Retina (tissue), 1 donor: ENCODE measurements around the gene KRT14.
"Not testable (repeated sequence)": the region's sequence is repeated elsewhere in the genome, so short reads cannot be mapped to it uniquely, and the experiment has no call there.

Experiments
- DNase-seq: peaks from one replicate; pipeline ENCODE4 v3.0.0-alpha.2; 2016

The KRT14 gene

DNA sequence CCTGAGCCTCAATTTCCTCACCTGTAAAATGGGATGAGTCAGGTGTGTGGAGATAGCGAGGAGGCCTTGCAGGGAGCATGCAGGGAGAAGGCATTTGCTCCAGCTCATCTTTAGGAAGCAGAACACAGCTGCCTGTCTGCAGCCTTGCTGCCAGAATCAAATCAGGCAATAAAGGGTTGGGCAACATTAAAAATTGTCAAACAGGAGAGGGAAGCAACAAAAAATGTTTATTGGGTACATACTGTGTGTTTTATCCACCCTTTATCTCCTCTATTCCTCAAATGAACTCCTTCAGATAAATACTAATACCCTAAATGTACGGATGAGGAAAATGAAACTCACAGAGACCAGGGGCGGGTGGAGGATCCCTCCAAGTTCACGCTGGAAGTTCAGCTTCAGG is 13.6 kb upstream of the KRT14 start:
- DNase-seq = no peak

DNA sequence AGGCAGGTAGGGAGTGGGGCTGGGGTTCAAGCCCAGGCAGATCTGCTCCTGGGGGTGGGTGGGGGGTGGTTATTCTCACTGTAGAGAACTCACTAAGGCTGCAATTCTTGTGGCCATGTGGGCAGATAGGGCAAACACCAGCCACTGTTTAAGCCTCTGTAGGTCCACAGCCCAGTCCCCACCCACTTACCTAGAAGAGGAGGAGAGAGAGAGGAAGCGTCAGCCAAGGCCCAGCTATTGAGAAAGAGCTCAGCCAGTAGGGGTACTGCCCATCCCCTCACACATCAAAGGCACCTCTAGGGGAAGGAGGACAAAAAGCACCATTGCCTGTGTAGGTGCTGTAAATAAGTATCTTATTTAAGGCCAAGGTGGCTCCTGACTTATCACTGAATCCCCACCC is 13.0 kb upstream of the KRT14 start:
- DNase-seq = no peak

DNA sequence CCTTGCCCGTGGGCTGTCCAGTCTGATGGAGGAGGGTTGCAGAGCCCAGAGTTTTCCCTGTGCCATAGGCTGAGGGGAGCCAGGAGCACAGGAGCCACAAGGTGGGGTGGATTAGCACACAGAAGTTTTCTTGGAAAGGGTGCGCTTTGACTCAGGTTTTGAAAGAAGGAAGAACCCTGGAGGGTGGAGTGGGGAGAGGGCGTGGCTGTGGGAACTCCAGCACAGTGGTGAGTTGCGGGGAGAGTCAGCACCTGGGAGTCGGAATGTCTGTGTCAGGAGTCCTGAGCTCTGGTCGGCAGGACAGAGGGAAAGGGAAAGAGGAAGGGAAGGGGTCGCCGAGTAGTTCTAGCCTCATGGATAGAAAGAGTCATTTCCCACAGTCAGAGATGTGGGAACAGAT is 8.9 kb upstream of the KRT14 start:
- DNase-seq = no peak

DNA sequence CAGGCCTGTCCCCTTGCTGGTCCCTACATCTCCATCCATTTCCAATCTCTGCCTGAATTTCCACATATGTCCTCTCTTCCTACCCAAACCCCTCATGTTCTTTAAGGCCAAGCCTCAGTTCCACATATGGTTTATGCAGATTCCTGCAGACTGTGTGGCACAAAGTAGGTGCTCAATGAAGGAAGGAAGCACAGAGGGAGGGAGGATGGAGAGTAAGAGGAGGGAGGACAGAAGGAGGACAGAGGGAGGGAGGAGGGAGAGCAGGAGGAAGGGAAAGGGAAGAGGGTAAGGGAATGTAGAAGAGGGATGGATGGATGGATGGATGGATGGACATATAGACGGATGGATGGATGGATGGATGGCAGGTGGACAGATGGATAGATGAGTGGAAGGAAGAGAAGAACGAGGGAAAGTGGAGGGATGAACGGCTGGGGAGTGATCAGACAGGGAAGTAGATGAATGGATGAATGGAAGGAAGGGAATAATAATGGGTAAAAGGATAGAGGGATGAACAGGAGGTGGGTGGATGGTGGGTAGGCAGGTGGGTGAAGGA is 7.7 kb upstream of the KRT14 start:
- DNase-seq = no peak

DNA sequence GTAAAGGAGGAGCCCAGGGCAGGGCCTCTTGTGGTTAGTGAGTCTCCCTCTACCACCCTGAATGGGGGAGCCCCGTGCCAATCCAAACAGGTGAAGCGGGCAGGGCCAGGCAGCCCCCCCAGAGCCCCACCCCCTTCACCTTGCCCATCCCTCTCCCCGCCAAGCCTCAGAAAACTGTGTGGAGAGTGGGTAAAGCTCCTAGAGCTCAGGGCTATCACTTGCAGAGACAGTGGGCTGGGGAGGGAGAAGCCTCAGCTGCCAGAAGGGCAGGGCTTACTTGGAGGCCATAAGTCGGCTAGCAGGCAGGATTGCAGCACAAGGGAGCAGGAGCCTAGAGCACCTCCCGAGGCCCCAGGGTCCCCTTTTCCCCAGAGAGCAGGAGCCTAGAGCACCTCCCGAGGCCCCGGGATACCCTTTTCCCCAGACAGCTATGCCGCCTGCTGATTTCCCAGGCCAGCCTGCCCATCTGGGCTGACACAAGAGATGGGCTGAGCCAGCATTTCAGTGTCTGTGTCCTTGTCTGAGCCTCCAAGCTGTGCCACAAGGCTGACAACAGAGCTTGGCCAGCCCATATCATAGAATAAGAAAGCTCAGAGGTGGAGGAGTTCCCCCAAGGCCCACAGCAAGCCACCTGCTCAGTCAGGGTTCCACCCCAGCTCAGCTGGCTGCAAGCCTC is 6.7 kb upstream of the KRT14 start:
- no peak for DNase-seq

DNA sequence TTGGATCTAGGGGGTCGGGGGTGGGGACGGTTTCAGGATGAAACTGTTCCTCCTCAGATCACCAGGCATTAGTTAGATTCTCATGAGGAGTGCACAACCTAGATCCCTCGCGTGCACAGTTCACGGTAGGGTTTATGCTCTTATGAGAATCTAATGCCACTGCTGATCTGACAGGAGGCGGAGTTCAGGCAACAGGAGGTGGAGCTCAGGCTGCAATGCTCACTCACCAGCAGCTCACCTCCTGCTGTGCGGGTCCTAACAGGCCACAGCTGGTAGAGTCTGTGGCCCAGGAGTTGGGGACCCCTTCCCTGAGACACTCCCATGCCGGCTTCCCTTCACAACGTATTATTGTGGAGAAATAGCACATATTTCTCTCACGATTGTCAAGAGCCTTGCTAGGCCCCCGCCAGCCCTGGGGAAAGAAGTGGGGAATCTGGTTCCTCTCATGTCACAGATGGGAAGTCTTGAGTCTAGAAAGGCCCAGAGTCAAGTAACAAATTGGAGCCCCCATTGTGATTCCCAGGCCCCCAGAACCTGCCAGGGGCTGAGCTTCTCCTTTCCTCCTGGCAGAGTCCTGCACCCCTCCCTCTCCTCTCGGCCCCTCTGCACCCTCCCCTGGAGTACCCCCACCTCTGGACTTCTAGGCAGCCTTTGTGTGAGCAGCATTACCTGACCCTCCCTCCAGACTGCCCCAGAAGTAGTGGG is 6.1 kb upstream of the KRT14 start:
- DNase-seq = no peak

DNA sequence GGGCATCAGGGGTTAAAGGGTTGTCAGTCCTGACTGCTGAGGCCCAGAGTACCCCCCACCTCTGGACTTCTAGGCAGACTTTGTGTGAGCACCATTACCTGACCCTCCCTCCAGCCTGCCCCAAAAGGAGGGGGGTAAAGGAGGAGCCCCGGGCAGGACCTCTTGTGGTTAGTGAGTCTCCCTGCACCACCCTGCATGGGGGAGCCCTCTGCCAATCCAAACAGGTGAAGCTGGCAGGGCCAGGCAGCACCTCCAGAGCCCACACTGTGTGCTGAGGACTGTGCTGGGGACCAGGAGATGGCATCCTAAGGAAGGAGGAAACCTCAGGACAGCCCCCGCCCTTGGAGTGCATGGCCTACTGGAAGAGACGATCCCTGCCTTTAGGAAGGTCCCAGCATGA is 2.6 kb upstream of the KRT14 start:
- DNase-seq = no peak

DNA sequence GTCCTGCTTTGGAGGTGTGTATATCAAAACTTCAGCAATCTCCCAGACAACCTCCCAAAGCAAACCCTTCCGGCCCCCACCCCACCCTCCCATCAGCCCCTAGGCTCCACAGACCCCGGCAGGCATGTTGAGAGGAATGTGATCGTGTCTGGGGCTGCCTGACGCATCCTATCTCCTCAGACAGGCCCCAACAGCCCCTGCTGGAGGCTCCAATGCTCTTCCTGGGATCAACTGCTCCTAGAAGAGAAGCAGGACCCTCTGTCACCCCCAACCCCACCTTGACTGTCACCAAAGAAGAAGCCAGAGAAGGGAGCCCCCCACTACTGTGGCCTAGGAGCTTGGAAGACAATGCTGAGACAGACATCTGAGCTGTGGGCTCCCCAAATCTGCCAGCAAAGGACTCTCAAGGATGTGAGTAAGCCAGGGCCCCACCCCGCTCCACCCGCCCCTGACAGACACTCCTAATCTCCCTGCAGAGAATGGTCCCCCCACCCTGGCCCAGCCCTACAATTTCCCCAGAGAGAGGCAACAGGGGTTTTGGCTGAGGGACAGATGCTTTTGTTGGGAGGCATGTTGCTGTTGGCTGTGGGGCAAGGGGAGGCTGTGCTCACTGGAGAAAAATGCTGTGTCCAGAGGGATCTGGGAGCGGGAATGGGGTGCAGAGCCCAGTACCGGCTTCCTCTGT is 1.6 kb upstream of the KRT14 start:
- DNase-seq = no peak

DNA sequence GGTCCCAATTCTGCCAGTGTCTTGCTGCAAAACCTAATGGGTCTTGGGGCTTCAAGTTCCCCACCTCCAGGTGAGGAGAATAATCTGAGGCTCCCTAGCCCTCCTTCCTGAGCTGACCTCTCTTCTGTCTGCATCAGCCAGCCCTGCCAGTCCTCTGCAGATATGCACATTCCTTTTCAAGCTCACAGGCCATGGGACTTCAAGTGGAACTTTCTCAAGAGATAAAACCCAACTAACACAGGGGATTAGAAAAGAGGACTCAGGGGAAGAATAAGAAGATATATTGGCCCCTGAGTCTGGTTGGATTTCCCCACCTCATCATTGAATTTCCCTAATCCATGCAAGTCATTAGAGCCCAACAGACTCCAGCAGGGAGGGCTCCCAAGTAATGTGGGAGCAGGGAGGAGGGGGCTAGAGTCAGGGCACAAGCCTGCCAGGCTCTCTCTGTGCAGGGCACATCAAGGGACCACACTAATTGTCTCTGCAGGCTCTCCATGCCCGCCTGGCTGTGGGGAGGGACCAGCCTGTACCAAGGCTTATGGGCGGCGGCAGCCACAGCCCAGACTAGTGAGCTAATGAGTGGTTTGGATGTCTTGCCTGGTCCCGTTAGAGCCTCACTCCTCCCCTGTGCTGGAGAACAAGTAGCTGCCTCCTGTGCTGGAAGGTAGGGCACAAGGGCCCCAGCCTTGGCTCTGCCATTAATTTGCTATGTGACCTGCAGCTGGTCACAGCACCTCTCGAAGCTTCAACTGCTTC is 1.2 kb downstream of the KRT14 start:
- DNase-seq = no peak

DNA sequence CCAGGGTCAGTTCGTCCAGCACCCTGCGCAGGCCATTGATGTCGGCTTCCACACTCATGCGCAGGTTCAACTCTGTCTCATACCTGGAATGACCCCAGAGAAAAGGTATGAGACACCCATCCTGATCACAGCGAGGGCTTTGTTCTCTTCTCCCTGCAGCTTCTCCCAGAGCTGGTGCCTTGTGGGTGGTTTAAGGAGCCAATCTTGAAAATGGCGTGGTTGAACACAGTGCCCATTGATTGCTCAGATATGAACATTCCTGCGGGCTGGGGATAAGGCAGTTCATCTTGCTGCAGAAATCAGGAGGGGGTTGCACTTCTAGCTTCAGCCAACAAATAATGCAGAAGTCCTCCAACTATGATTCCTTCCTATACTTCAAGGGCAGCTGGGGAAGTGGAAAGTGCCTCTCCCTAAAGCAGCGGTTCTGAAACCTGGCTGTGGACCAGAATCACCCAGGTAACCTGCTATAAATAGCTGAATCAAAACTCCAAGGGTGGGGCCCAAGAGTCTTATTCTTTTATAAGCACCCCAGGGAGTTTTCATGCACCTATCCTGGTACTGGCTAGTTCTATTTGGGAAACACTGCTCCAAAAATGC is 2.3 kb downstream of the KRT14 start:
- DNase-seq = not testable (repeated sequence)

DNA sequence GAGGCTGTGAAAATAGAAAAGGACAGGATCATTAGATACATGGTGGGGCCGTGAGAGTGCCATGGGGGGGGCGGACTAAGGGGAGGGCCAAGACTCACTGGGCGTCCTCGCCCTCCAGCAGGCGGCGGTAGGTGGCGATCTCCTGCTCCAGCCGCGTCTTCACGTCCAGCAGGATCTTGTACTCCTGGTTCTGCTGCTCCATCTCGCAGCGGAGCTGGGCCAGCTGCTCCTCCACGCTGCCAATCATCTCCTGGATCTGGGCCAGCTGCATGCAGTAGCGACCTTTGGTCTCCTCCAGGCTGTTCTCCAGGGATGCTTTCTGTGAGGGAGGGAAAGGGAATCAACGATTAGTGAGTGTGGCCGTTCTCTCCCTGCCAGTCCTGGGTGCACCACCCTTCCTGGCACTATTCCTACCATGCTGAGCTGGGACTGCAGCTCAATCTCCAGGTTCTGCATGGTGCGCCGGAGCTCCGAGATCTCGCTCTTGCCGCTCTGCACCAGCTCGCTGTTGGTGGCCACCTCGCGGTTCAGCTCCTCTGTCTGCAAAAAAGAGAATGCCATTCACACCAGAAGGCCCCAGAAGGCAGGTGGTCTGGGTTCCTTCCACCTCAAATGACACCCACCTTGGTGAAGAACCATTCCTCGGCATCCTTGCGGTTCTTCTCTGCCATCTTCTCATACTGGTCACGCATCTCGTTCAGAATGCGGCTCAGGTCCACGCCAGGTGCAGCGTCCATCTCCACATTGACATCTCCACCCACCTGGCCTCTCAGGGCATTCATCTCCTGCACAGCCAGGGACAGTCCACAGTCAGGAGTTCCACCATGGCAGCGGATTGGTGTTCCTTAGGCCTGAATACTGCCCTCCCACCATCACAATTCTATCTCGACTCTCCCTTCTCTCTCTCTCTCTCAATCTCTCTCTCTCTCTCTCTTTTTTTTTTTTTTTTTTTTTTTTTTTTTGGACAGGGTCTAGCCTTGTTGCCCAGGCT is 3.3 kb downstream of the KRT14 start:
- DNase-seq = no peak

DNA sequence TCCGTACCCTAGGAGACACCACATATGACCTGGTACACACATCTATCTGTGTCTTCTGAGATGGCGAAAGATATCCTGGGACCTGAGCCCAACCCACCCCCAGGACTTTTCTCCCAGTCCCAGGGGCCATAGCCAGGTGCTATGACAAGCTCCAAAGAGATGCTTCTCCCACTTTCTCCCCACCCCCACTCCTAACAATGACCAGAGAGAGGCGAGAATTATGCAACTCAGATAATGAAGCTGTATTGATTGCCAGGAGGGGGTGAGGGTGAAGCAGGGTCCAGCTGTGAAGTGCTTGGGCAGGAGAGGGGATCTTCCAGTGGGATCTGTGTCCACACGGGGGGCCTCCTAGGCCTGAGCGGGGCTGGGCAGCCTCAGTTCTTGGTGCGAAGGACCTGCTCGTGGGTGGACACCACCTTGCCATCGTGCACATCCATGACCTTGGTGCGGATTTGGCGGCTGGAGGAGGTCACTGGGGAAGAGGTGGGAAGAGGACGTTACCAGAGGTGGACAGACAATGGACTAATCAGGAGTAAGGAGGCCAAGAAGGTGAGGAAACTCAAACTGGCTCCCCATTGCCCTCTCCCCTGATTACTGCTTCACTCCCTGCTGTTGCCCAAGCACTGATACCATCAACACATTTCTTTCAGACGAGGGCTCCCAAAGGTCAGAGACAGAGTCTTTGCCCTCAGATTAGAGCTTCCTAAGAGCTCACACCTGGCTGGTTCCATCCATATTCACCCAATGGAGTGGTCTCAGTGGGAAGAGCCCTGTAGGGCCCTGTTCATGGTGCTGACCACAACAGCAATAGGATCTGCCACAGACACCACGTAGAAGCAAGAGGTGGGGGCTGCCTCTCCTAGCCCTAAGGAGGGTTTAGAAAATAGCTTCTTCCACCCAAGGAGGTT is 4.4 kb downstream of the KRT14 start:
- not testable (repeated sequence) for DNase-seq

DNA sequence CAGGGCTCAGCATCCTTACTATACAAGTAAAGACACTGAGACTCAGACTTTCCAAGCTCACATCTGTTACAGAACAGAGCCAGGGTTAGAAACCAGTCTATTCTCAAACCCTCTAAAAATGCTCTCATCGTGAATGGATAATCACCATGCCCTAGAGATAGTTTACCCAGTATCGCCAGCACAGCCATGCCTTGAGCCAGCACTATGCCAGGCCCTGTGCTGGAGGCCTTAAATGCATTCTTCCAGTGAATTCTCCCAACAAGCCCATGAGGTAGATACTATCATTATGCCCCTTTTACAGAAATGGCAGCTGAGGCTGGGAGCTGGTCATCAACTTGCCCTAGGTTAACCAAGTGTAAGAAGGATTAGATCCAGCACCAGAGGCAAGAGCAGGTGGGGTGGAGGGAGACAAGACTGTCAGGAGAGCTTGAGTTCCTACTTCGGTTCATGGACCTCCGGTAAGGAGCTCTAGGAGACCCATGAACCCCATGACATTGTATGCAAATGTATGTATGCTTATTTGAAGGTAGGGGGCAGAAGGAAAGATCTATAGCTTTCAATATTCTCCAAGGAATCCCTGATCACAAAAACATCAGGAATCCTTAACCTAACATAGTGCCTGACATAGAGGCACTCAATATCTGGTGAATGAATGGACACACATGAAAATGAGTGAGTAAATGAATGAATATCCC is 5.2 kb downstream of the KRT14 start:
- DNase-seq = no peak

DNA sequence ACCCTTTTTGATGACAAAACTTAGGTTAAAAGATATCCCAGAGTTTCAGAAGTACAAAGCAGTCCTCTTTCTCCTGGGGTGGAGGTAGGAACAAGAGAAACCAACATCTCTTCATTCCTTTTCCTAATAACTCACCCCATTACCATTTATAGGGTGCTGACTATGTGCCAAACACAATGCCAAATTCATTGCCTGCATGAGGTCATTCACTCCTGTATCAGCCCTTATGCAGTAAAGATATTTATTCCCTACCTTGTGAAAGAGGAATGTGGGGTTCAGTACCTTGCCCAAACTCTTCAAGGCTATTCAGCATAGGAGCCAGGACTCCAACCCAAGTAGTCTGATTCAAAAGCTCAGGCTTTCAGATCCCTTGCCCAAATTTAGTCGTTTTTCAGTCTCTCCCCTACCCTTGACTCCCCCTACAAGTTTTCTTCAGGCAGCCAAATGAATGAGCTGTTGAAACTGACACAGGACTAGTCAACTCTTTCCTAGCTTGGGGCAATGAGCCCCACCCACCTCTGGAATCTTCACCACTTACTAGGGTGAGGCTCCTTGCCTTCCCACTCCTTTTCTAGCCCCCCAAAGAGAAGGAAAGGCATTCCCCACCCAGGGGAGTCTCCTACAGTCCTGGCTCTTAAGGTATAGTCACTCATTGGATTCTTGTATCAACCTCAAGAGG is 5.9 kb downstream of the KRT14 start:
- no peak for DNase-seq

DNA sequence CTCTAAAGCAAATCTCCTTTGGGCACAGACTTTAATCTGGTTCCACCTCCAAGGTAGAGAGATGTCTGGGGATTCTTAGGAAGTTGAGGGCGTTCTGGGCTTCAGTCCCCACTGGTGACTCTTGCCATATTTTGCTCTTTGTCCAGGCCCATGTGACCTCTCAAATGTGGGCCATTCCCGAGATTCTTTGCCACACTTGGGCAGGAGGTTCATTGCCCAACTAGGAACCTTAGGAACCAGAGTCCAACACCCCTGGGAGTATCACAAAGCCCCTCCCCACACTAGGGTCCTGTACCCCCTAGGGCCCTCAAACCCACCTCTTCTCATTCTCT is 6.5 kb downstream of the KRT14 start:
- DNase-seq = no peak

DNA sequence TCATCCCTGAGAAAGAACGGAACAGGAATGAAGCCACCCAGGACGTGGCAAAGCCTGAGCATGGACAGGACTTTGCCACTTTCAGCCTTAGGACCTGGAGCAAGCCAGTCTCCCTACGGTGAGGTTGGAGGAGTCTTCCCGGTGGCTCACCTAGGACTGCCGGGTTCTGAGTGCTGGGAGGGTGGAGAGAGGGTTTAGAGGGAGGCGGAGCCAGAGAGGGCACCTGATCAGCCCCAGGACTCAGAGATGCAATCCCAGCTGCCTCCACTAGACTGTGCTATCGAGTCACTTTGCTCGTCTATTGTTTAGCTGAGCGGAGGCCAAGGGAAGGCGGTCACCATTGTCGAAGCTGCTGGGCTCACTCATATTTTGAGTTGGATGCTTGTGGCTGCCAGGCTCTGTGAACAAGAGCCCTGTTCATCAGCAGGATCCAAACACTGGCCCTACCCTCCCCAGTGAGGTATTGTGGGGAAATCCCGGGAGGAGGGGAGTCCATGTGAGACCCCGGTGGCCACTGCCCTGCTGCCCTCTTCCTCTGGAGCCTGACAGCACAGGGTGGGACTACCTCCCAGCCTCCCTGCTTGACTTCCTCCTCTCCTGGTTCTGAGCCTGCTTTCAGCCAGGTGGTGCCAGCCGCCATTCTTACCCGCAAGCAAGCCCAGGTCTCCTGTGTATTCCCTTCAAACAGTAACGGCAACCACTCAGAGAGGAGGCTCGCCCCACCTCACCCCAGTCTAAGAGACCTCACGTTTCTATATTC is 7.0 kb downstream of the KRT14 start:
- peak; percentile 87 for DNase-seq

DNA sequence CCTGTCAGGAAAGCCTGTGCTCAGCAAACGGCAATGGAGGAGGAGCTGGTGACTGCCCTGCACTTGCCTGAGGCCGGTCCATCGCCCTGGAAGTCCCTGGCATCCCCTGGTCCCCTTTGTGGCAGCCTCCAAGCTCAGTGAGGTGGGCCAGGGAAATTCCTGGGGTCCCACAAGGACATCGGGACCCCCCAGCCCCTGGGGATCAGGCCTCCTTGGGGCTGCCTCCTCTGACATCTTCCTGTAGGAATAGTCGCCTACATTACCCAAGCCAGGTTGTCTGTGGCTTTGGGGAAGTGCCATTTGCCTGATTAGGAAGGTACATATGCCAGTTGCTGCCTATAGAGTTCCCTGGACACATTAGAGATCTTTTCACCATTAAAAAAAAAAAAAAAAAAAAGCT is 7.7 kb downstream of the KRT14 start:
- DNase-seq = no peak

DNA sequence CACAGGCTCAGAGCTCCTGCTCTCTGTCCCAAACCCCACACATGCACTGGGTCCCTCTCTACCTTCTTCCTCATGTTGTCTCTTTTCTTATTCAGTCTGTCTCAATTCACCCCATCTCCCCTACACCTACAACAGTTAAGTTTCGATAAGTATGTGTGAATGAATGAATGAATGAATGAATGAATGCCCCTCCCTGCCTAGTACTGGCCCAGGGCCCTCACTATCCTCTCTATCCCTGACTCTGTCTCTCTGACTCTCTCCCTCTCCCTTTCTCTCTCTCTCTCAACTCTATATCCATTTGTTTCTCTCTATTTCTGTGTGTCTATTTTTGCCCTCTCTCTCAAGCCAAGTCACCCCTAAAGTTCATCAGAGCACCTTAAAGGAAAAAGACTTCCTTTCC is 8.2 kb downstream of the KRT14 start:
- no peak for DNase-seq
